Fibroblast of skin of back (primary cell): ENCODE data around the gene PCDHA4.

Experiments
- DNase-seq: peaks from one replicate; pipeline ENCODE4 v3.0.0-alpha.2; 2013

PCDHA4 gene

GRCh38 chr5:140857177-140857986 lies 50.5 kb downstream of the PCDHA4 start:
- no peak for DNase-seq

GRCh38 chr5:140857987-140858240 lies 51.0 kb downstream of the PCDHA4 start:
- no peak for DNase-seq

GRCh38 chr5:140862441-140863295 lies 55.8 kb downstream of the PCDHA4 start:
- DNase-seq: no peak
